ENCODE results near the gene NTRK2.
"Not testable (repeated sequence)": the region's sequence is repeated elsewhere in the genome, so short reads cannot be mapped to it uniquely, and the experiment has no call there.

The NTRK2 gene

DNA sequence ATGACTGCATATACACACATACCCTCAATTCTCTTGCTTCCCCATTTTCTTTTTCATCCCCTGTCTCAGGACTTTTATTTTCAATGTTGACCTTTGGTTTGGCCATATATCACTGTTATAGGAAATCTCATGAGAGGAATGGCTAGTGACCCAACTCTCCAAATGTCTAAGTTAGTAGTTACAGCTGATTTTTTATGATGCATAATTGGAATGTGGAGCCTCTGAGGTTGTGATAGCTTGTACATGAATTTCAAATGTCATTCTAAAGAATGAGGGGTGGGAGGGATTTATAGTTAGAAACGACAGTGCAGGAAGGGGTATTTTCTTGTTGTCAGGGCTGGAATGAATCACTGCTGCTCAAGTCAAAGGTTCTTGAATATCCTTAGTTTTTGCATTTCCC lies 356.1 kb downstream of the NTRK2 start:
- no peak for DNase-seq (ENCODE audit: low read depth)

DNA sequence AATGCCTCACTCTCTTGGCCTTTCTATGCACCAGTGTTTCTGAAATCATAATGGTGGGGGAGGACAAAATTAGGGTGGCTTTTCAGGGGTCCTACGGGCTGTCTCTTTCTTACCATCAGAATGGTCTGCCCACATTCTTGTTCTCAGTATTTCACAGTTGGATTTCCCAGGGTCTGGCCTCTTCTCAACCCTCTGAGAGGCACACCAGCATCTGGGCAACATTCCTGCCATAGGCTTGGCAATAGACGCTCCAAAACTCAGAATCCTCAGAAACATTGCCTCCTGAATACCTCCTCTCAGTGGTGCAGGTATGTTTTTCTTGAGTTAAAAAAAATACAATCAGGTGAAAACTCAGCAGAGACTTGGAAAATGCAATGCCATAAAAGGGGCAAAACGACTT lies 358.3 kb downstream of the NTRK2 start:
- no peak for DNase-seq (ENCODE audit: low read depth)

DNA sequence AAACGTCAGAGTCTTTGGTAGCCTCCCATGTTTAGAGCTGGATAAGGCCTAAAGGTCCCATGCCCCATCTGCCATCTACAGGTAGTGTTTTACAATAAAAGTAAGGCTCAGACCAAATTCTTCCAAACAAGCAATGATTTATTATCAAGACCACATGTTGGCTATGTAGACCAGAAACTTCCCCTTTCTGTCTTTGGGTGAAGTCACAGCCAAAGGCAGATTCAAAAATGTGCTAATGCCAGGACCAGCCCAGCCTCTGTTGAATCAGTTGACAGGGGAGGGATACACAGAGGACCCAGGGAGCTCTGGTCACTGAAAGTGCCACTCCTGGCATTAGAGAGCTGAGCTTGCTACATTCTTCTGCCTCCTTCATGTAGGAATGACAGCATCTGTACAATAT lies 360.8 kb downstream of the NTRK2 start:
- DNase-seq (ENCODE audit: low read depth) = no peak

DNA sequence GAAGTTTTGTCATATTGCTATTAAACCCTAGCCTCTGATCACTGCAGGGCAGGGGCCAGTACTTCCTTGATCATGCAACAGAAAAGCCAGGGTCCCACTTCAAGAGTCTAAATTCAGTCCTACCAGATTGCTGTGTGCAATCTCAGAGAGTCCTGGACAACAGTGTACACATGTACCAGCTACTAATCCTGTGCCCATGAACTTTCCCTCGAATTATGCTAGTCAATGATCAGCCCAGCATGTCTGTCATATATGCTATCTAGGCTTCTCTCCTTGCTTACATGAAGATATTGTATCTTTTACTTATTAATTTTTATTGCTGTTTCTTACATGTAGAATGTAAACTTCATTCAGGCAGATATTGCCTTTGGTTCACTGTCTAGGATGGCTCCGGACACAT lies 367.0 kb downstream of the NTRK2 start:
- DNase-seq (ENCODE audit: low read depth) = no peak

DNA sequence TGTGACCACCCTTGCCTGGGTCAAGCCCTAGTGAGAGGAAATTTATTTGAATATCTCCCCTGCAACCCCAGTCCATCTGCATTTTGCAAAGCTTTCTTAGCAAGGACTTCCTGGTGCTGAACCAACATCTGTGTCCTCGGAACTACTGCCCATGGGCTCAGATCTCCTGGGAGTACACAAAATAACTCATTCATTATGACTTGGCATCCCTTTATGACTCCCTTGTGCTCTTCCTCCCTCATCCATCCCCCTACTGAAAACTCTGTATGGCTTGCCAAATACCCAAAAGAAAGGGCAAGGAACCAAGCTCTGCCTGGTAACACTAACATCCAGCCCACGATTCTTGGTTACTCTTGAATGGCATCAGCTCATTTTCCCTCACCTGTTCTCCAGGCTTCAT lies 368.5 kb downstream of the NTRK2 start:
- DNase-seq (ENCODE audit: low read depth) = no peak

DNA sequence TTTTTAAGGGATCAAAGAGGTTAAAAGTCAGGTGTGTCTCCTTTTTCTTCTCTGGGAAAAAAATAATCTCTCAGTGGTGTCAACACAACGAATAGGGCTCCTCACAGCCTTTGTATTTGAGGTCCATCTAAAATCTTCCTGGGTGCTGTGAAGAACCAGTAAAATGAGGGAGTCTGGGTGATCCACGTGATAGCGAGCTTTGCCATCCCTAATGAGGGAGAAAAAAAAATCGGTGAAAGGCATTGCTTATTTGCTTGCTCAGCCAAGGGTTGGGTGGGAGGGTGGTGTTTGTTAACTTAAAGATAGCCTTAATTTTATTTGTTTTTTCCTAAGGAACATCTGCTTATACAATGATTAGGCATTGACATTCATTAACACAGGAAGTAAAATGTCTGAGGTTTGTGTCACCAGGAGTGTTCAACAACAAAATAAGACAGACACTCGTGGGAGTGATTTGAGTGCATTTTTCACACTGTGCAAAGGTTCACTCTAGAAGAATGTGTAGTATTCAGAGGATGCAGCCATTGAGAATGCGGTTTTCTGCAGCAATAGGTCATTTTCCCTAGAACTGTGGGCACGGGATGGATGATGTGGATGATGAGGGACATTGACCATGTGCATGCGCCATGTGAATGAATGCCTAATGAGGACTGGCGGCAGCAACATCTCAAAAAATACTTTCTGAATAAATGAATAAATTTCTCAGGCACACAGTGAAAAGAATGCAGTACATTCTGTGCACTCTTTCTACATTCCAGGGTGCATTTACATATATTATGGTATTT lies 369.5 kb downstream of the NTRK2 start:
- no peak for DNase-seq (ENCODE audit: low read depth)

DNA sequence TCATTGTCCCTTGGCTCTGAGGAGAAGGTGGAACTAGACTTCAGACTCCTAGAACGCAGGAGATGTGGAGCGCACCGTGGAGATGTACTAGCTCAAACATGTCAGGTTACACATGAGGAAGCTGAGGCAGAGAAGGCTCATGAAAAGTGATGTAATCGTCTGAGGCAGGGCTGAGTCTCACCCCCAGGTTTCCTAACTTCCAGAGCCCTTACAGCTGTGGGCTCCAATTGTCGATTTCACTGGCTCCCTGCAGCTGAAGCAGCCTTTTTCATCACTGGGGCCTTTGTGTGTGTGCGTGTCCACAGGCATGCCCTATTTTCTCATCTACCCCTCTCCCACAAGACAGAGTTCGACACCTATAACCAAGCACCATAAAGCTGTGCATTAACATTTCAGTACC lies 370.6 kb downstream of the NTRK2 start:
- no peak for DNase-seq (ENCODE audit: low read depth)

DNA sequence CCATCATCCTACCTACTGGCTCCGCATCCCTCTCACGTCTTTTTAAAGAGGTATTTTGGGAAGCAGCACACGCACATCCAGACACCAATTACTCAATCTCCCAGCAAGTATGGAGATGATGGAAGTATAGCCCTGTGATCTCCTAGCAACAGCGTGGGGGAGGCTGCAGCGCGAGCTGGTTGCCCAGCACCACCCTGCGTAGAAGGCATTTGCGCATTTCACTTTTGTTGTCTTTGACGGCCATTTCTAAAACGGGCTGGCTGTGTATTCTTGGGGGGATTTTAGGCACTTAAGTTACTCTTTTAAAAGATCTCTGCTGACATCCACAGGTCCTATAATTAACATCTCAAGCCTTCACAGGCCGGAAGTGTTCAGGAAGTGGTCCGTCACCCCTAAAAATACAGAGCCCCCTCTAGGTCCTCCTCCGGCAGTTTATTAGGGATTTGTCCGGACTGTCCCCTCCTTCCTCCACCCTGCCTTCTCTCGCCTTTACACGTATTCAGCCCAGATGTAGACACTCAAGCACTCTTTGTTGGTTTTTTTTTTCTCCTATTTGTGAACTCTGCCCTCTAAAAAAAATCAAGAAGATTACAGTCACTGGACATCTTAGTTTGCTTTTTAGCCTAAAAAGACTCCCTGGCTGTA lies 371.4 kb downstream of the NTRK2 start:
- DNase-seq (ENCODE audit: low read depth) = no peak

DNA sequence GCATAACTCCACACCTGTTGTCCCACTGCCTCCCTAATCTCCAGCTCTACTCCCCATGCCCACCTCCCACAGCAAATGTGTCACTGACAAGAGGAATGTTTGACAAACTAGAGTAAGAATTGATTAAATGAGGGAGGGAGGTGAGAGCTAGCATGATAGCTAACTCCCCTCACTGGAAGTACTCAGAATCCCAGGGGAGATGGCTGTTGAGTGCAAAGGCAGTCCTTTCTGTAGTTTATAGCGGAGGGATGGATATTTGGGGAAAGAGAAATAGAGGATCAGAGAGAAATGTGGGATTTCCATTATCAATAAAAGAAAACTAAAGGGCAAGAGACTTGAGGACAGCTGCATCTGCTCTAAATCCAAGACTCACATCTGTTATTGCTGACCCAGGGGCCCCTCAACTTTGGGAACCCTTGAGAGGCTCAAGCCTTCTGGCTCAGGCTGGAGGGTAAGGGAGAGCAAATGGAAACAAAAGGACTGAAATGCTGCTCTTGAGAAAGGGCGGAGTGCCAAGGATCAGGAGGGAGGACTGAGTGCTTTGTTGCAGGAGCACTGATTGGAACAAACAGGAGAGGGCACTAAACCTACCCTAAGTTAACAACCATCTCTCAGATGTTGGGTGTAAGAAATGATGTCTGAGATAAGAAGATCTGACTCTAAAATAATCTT lies 372.1 kb downstream of the NTRK2 start:
- no peak for DNase-seq (ENCODE audit: low read depth)

DNA sequence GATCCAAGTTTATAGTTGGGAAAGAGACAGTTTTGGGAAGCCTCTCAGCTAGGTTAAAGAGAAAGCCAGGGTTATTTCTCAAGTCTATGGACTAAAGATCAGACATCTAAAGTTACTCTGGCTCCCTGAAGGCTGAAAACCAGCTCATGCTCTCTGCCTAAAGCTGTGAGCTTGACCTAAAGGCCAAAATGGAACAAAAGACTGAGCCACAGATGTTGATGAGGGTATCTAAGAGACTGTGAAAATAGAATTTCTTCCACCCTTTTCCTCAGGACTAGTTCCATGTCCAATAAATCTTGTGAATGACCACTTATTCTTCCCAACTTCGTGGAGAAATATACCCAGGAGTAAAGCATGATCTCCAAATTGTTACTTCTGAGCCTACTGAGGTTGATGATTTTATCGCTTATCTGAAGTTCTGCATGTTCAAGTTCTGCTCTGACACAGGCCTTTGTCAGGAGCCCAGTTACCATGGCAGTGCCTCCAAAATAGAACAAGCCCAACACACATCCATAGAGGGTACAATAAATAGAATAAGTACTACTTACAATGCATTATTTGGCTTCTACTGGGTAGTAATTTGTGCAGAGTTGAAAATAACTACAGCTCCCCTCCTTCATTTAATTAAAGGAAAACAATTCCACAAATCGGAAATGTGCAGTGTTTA lies 373.6 kb downstream of the NTRK2 start:
- DNase-seq (ENCODE audit: low read depth) = no peak

DNA sequence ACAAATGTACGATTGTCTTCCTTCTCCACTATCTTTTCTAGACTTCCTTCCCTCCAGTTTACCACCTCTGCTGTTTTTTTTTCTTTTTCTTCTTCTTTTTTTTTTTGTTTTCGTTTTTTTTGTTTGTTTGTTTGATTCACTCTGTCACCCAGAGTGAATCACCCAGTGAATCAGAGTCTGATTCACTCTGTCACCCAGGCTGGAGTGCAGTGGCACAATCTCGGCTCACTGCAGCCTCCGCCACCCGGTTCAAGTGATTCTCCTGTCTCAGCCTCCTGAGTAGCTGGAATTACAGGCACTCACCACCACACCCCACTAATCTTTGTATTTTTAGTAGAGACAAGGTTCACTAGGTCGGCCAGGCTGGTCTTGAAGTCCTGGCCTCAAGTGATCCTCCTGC lies 375.7 kb downstream of the NTRK2 start:
- DNase-seq (ENCODE audit: low read depth) = no peak

DNA sequence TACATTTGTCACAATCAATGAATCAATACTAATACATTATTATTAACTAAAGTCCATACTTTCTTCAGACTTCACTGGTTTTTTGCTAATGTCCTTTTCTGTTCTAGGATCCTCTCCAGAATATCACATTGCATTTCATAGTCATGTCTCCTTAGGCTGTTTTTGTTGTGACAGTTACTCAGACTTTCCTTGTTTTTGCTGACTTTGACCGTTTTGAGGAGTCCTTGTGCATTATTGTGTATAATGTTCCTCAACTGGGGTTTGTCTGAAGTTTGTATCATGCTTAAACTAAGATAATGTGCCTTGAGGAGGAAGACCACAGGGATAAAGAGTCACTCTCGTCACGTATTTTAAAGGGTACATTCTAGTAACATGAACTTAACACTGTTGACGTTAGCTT lies 376.9 kb downstream of the NTRK2 start:
- no peak for DNase-seq (ENCODE audit: low read depth)

DNA sequence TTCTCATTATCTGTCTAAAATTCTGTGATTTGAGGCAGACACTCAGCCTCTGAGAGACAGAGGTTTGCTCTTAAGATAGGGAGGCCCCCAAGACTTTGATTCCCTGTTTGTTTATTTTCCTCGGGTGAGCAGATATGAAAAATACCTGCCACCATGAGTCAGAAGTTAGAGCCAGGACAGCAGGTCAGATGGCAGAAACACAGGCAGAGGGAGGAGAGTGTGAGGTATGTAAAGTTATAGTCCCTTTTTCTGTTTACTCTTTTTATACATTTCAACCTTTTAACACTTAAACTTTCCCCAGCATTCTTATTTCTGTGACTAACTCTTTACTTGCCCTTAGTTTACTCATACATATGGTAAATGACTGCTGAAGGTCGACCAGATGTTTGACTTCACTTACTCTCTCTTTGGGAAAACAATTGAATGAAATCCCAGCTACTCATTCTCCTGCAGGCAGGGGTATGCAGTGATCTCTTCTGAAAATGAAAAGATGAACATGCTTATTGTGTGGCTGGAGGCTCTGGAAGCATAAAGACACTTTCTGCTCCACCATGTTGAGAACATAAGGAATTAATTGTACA lies 383.8 kb downstream of the NTRK2 start:
- no peak for DNase-seq (ENCODE audit: low read depth)

DNA sequence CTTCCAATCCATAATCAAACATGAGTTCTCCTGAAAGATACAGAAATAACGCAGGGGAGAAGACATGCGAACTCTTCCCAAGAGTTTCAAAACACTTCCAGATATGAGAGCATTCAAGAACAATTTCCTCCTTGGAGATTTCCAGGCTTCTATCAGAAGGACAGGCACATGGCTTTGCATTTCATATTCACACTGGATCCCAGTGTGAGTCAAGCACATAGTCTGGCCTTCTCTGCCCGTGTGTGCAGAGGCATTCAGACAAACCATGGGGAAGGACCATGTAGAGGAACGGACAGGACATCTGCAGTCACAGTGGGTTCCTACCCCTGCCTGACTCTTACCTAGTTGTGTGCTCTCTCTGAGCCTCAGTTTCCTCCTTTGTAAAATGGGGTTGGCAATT lies 384.5 kb downstream of the NTRK2 start:
- DNase-seq (ENCODE audit: low read depth) = no peak

DNA sequence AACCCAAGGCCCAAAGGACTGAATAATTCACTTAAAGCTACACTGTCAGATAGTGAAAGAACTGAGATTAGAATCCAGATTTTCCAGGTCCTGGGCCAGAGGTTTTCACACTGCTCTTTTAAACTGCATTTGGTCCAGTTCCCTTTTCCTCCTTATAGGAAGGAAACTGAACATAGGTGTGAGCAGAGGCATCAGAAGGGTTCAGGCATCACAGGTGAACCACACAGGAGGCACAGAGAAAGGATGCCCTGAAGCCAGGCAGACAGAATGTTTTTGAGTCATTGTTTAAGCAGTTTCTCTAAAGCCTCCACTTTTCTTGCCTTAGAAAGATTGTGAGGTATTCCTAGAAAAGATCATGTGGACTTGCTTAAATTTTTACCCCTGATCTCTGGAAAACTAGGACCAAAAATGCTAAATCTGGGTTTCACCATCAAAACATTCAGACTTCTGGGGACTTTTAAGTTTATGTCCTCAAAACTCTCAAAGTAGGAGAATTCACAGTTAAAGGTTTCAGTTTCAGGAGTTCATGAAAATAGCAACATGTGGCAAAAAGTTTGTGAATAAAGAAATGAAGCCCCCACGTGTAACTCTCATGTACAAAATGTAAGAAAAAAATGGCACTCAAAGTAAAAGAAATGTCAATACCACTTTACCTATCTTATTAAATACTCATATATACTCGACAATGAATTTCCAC lies 386.1 kb downstream of the NTRK2 start:
- no peak for DNase-seq (ENCODE audit: low read depth)

DNA sequence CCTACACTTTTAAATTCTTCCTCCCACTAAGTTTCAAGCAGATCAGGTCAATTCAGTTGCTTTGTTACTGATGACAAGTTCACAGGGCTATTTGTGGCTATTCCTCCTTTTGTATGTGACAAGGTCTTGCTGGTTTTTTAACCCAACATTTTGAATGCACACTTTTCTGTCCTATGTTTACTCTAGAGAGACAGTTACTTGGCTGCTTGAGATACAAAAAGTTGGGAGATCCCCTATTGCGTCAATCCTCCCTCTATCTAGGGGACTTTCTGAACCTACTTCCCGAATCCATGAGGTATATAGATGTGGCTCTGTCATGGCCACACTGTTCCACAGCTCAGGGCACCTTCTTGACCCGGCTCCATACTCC lies 386.7 kb downstream of the NTRK2 start:
- DNase-seq (ENCODE audit: low read depth) = no peak

DNA sequence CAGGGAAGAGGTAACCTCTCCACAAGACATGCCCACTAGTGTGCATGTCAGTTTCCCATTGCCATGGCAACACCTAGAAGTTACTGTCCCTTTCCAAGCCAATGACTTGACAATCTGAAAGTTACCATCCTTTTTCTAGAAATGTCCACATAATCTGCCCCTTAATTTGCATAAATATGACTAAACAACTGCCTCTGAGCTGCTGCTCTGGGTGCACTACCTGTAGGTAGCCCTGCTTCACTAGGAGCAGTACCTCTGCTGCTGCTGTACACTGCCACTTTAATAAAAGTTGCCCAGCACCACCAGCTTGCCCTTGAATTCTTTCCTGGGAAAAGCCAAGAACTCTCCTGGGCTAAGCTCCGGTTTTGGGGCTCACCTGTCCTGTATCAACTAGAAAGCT lies 392.4 kb downstream of the NTRK2 start:
- DNase-seq (ENCODE audit: low read depth) = no peak

DNA sequence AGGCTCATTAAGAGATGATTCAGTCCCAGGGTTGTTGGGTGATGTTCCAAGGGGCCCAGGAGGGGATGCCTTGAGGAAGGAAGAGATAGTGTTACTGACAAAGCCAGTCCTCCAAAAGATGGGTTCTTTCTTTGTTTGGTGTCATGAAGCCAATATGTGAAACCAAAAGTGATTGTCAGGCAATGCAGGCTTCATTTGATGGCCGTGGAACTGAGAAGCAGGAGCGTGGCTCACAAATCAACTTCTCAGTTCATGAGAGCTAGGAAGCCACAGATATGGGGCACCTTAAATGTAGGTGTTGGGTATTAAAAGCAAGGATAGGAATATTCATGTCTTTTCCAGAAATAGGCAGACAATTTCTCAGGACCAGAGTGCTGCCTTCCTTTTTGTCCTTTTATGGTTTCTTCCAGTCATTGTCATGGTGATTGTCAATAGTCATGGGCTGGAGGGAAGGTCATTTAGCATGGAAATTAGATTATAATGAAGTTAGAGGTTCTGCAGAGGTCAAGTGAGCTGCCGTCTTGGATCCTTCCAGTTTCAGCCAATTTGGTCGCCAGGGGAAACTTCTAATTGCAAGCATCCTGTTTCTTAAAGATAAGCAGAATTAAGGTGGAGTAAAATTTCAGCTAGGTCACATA lies 393.0 kb downstream of the NTRK2 start:
- DNase-seq (ENCODE audit: low read depth) = no peak

DNA sequence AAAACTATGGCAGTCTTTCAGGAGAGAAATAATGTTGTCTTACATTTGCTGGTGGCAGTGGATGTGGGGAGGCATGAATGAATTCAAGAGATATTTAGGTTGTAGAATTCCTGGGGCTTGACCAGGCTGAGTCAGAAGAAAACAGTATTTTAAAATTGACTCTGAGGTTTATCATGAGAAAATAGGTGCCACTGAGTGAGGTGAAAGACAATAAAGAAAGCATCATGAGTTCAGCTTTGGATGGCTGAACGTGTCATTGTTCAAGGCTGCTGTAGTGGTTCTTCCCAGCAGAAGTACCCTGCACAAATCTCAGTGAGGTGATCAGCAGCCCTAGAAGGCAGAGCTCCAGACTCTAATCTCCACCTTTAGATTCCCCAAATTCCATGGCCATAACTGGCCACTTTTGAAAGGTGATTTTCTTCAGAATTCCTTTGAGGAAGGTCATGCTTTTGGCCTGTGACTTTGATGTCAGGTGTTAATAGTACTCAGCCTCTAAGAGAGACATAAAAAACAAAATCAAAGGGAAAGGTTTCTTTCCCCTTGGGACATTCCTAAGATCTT lies 395.4 kb downstream of the NTRK2 start:
- no peak for DNase-seq (ENCODE audit: low read depth)

DNA sequence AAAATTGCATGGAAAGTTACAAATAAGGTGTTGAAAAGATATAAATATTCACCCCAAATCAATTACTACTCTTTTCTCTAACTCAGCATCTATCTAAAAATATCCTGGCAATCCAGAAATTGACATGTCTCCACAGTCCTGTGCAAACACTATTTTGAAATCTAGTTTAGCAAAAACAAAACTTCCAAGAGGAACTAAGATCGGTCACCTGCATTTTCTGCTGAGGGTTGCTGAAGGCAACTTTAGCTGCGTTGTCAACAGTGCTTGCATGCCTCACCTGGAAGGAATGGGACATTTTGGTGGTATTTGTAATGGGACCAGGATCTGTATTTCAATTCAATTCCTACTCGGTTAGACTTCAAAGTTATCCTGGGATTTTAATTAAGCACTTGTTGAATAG lies 398.3 kb downstream of the NTRK2 start:
- no peak for DNase-seq (ENCODE audit: low read depth)

DNA sequence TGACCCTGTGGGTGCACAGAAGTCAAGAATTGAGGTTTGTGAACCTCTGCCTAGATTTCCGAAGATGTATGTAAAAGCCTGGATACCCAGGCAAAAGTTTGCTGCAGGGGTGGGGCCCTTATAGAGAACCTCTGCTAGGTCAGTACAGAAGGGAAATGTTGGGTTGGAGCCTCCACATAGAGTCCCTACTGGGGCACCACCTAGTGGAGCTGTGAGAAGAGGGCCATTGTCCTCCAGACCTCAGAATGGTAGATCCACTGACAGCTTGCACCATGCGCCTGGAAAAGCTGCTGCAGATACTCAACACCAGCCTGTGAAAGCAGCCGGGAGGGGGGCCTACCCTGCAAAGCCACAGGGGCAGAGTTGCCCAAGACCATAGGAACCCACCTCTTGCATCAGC lies 399.9 kb downstream of the NTRK2 start:
- not testable (repeated sequence) for DNase-seq (ENCODE audit: low read depth)
